ENCODE data around the gene ALG14. TPM values are rescaled to one million over a fixed set of nuclear protein-coding genes. Genes with fewer than 3 reads are reported as not detected.

The ALG14 gene
- total RNA-seq, 4 donors from 2014 or later: 1.5 to 4.6 (median 3.2) TPM

DNA sequence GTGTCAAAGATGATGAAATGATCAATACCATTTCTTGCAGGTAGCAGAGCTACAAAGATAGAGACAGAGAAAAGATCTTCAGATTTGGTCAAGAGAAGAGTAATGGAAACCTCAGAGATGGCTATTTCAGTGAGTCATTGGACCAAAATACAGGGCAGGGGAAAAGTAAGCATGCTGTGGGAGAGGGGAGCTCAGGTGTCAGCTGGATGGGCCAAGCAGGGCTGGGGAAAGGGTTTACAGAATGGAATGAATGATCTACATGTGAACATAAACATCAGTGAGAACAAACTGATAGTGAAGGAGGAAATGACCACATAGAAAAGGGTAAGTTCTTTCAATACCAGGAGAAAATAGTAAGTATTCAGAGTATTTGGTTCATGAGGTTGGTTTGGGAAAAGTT is 84.4 kb downstream of the ALG14 start:
- Histone ChIP-seq H3K27ac (no peak overlapping the region), H3K4me1 (peaks cover 0 to 9% of the 10 kb centered on the region in 2 donors), H3K9me3 (no peaks in the 10 kb centered on the region), H3K27me3 (no peaks in the 10 kb centered on the region), H3K36me3 (no peaks in the 10 kb centered on the region), H3K4me3 (replicated peaks in 1 of 3) (no peak overlapping the region)
- intact Hi-C loops (cut with DNase I): no loop called here
- TF ChIP-seq POLR2A (IDR thresholded peaks at IDR 0.05): no peak
- TF ChIP-seq, protein P1, sequence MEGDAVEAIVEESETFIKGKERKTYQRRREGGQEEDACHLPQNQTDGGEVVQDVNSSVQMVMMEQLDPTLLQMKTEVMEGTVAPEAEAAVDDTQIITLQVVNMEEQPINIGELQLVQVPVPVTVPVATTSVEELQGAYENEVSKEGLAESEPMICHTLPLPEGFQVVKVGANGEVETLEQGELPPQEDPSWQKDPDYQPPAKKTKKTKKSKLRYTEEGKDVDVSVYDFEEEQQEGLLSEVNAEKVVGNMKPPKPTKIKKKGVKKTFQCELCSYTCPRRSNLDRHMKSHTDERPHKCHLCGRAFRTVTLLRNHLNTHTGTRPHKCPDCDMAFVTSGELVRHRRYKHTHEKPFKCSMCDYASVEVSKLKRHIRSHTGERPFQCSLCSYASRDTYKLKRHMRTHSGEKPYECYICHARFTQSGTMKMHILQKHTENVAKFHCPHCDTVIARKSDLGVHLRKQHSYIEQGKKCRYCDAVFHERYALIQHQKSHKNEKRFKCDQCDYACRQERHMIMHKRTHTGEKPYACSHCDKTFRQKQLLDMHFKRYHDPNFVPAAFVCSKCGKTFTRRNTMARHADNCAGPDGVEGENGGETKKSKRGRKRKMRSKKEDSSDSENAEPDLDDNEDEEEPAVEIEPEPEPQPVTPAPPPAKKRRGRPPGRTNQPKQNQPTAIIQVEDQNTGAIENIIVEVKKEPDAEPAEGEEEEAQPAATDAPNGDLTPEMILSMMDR (IDR thresholded peaks at IDR 0.05): no peak
- no peak for DNase-seq

DNA sequence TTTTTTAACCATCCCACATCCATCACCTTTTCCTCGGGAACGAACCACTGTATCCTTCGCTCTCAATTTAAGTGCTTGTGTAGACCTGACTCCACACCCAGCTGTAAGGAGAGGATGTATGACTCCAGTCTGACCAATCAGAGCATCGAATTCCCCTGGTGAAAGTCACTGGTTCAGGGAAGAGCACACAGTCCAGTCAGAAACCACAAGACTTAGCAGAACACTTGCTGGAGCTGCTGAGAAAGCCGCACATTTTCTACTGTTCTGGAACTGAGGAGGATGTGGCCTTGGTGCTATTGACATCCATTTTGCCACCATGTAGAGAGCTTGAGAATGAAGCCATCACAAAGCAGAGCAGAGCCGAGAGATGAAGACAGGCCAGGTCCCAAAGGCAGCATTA is 86.0 kb downstream of the ALG14 start:
- 87 to 98% methylated on average over 6 of the region's 6 CpGs for WGBS, 2 donors
- no peak for DNase-seq
- Histone ChIP-seq H3K27ac (no peak overlapping the region), H3K27me3 (no peaks in the 10 kb centered on the region), H3K9me3 (no peaks in the 10 kb centered on the region), H3K4me1 (peaks cover 0 to 12% of the 10 kb centered on the region in 2 donors), H3K36me3 (no peaks in the 10 kb centered on the region), H3K4me3 (replicated peaks in 1 of 3) (no peak overlapping the region)
- TF ChIP-seq, protein P1 (IDR thresholded peaks at IDR 0.05): no peak
- no peak for TF ChIP-seq POLR2A (IDR thresholded peaks at IDR 0.05)
- intact Hi-C loops (cut with DNase I): no loop called here

DNA sequence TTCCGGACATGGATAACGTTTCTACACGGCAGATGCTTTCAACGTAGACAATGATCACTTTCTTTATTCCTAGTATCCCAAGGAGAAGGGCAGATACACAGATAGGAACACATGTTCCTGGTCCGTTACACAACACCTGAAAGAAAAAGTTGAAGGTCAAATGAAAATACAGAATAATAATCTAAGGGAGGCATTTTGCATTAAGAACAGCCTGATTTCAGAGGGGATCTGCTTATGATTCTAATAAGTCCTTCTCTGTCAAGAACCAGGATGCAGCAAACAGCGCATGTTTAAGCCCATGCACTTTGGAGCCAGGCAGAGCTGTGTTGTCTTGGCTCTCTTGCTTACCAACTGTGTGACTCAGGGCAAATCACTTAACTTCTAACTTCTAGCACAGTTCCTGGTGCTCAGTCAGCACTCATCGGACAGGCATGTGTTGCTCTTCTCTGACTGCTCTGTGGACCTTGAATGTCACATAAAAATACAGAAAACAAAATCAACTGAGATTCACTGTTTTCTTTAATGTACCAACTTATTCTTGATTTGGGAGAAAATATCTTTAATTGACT is 89.5 kb downstream of the ALG14 start:
- Histone ChIP-seq H3K27ac (peak overlapping the region in 2 of 3 donors; percentile 30 to 44), H3K27me3 (no peaks in the 10 kb centered on the region), H3K9me3 (no peaks in the 10 kb centered on the region), H3K36me3 (no peaks in the 10 kb centered on the region), H3K4me3 (replicated peaks in 1 of 3) (no peak overlapping the region), H3K4me1 (peaks cover 0 to 7% of the 10 kb centered on the region in 2 donors)
- no peak for DNase-seq
- intact Hi-C loops (cut with DNase I): no loop called here
- TF ChIP-seq POLR2A (IDR thresholded peaks at IDR 0.05): no peak
- TF ChIP-seq, protein P1 (IDR thresholded peaks at IDR 0.05): no peak
- 73 to 76% methylated on average over 7 of the region's 7 CpGs for WGBS, 2 donors

DNA sequence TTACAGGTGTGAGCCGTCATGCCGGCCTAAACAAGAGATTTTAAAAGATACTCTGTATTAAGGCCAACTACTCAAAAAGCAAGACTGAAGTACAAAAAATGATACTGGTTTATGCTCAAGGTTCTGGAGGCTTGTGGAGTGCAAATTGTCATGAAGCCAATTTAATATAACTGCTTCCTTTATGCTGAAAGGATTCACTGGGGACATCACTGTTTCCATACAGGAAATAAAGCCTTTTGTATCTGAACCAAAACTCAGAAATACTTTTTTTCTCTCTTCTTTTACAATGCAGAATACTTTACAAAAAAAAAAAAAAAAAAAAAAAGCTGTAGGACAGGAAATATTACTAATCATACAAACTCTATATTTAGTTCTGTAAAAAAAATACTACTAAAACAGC is 90.4 kb downstream of the ALG14 start:
- Histone ChIP-seq H3K27ac (peak overlapping the region in 2 of 3 donors; percentile 30 to 60), H3K36me3 (no peaks in the 10 kb centered on the region), H3K4me1 (peaks cover 0 to 7% of the 10 kb centered on the region in 2 donors), H3K27me3 (no peaks in the 10 kb centered on the region), H3K9me3 (no peaks in the 10 kb centered on the region), H3K4me3 (replicated peaks in 1 of 3) (no peak overlapping the region)
- intact Hi-C loops (cut with DNase I): no loop called here
- DNase-seq: no peak
- TF ChIP-seq POLR2A (IDR thresholded peaks at IDR 0.05): no peak
- TF ChIP-seq, protein P1 (IDR thresholded peaks at IDR 0.05): no peak
- WGBS, 2 donors: 74 to 85% methylated on average over 2 of the region's 2 CpGs

DNA sequence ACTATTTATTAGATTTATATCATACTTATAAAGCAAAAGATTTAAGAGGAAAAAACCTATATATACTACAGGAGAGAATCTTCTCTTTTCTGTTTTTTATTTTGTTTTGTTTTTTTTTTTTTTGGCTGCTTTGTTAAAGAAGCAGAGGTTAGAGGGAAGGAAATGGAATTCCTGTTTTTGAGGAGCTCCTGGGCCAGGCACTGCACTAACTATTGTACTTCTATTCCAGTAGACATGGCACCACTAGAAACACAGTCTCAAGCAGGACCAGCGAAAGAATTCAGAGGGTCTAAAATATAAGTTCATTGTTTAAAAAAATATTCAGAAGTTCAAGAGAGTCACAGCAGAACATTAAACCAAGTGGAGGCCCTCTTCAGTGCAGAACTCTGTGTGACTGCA is 91.2 kb downstream of the ALG14 start:
- Histone ChIP-seq H3K4me3 (replicated peaks in 1 of 3) (no peak overlapping the region), H3K27me3 (no peaks in the 10 kb centered on the region), H3K27ac (peak overlapping the region in 1 of 3 donors; percentile 60), H3K4me1 (peaks cover 0 to 7% of the 10 kb centered on the region in 2 donors), H3K36me3 (no peaks in the 10 kb centered on the region), H3K9me3 (no peaks in the 10 kb centered on the region)
- no peak for DNase-seq
- 74 to 83% methylated on average over 1 of the region's 1 CpG for WGBS, 2 donors
- intact Hi-C loops (cut with DNase I): no loop called here
- TF ChIP-seq, protein P1 (IDR thresholded peaks at IDR 0.05): no peak
- TF ChIP-seq POLR2A (IDR thresholded peaks at IDR 0.05): no peak

Measured in thyroid gland (tissue), 4 donors.